Brain pericyte (primary cell): ENCODE results near the gene FNDC1.

Source experiments
- DNase-seq: peaks from one replicate; pipeline ENCODE4 v3.0.0-alpha.2; 2012; ENCODE audit warnings: low read depth, low spot score

The FNDC1 gene

GRCh38 chr6:159157431-159157830 lies 11.8 kb upstream of the FNDC1 start:
- DNase-seq = no peak

GRCh38 chr6:159161839-159162238 lies 7.4 kb upstream of the FNDC1 start:
- DNase-seq = no peak

- DNase-seq = no peak
Measured at GRCh38 chr6:159163901-159164370, 5.3 kb upstream of the FNDC1 start.

GRCh38 chr6:159168536-159169192 lies 536 bp upstream of the FNDC1 start:
- DNase-seq = no peak

GRCh38 chr6:159169557-159170332 lies 545 bp downstream of the FNDC1 start:
- no peak for DNase-seq

- DNase-seq = no peak
Measured at GRCh38 chr6:159170333-159170672, 1.1 kb downstream of the FNDC1 start.

GRCh38 chr6:159170999-159171712 lies 2.0 kb downstream of the FNDC1 start:
- DNase-seq = no peak

- no peak for DNase-seq
Measured at GRCh38 chr6:159172091-159172491, 2.9 kb downstream of the FNDC1 start.

- DNase-seq = peak; percentile 18
Measured at GRCh38 chr6:159174263-159174969, 5.2 kb downstream of the FNDC1 start.

GRCh38 chr6:159176913-159177312 lies 7.7 kb downstream of the FNDC1 start:
- DNase-seq = no peak

GRCh38 chr6:159178847-159179246 lies 9.6 kb downstream of the FNDC1 start:
- DNase-seq = no peak

GRCh38 chr6:159180001-159180400 lies 10.8 kb downstream of the FNDC1 start:
- no peak for DNase-seq

- no peak for DNase-seq
Measured at GRCh38 chr6:159181914-159182313, 12.7 kb downstream of the FNDC1 start.

GRCh38 chr6:159184559-159184958 lies 15.4 kb downstream of the FNDC1 start:
- no peak for DNase-seq

- DNase-seq = no peak
Measured at GRCh38 chr6:159190460-159190859, 21.3 kb downstream of the FNDC1 start.

- no peak for DNase-seq
Measured at GRCh38 chr6:159193923-159194322, 24.7 kb downstream of the FNDC1 start.

- DNase-seq = no peak
Measured at GRCh38 chr6:159194421-159194820, 25.2 kb downstream of the FNDC1 start.

- DNase-seq = no peak
Measured at GRCh38 chr6:159196430-159196975, 27.3 kb downstream of the FNDC1 start.

- DNase-seq = no peak
Measured at GRCh38 chr6:159197251-159197650, 28.1 kb downstream of the FNDC1 start.

- no peak for DNase-seq
Measured at GRCh38 chr6:159201336-159201735, 32.1 kb downstream of the FNDC1 start.

- DNase-seq = no peak
Measured at GRCh38 chr6:159203304-159204005, 34.3 kb downstream of the FNDC1 start.
